ENCODE data around the gene ATP2C1.

ATP2C1 gene

DNA sequence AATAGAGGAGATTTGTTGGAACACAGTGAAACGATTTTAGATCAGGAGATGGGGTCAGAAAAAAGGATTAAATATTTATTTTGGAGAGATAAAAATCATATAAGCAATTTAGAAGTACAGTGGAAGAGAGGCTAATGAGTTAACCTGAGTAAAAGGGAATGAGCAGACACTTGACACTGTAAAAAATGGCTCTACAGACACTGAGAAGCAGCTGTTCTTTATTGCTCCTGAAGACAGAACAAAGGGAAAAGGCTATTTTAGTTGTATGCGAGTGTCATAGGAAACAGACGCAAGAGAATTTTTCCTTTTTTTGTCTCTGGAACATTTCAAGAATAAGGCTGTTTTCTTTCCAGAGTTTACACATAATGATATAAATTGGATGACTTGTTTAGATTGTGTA, 98.5 kb downstream of the ATP2C1 start:
- peaks cover 8 to 49% of the 10 kb centered on the region in 2 donors for H3K36me3 ChIP-seq (replicated peaks in 1 of 2; ENCODE audit: control insufficient read depth in 2 of 2, insufficient read depth in 2 of 2, low read length in 2 of 2)
- H3K14ac ChIP-seq (ENCODE audit: low read length), result no peak overlapping the region
- H3K4me2 ChIP-seq (ENCODE audit: insufficient read depth, low read length, poor library complexity, severe bottlenecking), result no peak overlapping the region
- no peak overlapping the region for H3K18ac ChIP-seq (ENCODE audit: low read length)
- no peak overlapping the region for H2BK12ac ChIP-seq (ENCODE audit: low read length)
- H3K4ac ChIP-seq (ENCODE audit: low read length), result no peak overlapping the region
- no peak overlapping the region for H2BK120ac ChIP-seq (ENCODE audit: low read depth, low read length)
- no peak overlapping the region for H3K23ac ChIP-seq (ENCODE audit: low read depth, low read length, poor library complexity)
- H2AK5ac ChIP-seq (ENCODE audit: low read depth, low read length), result no peak overlapping the region
- H3K79me1 ChIP-seq (ENCODE audit: low read depth, low read length), result no peaks in the 10 kb centered on the region
- no peak overlapping the region for H2AFZ ChIP-seq (ENCODE audit: low read length)
- no peaks in the 10 kb centered on the region for H3K9me3 ChIP-seq (replicated peaks in 1 of 2; ENCODE audit: control insufficient read depth in 2 of 2, insufficient read depth in 1 of 2, low read depth in 1 of 2, low read length in 2 of 2)
- H3K4me3 ChIP-seq (ENCODE audit: low read length in 2 of 2), result no peak overlapping the region
- no peak overlapping the region for H4K91ac ChIP-seq (ENCODE audit: low read depth, low read length, poor library complexity)
- H2BK15ac ChIP-seq (ENCODE audit: low read length), result no peak overlapping the region
- H2BK5ac ChIP-seq (ENCODE audit: low read length), result no peak overlapping the region
- WGBS, 2 donors (ENCODE audit: extremely low coverage in 2 of 2, insufficient read length in 2 of 2, insufficient replicate concordance in 1 of 2), result 100% methylated on average over 1 of the region's 3 CpGs; no CpG with 5 or more reads in 1 of the 2 donors
- H3K27me3 ChIP-seq (ENCODE audit: control insufficient read depth in 3 of 3, insufficient read depth in 3 of 3, low read depth in 1 of 3, low read length in 3 of 3), result no peaks in the 10 kb centered on the region
- H3K4me1 ChIP-seq (ENCODE audit: control insufficient read depth in 2 of 2, insufficient read depth in 1 of 2, low read depth in 1 of 2, low read length in 2 of 2), result no peaks in the 10 kb centered on the region
- no peak overlapping the region for H3K9ac ChIP-seq (ENCODE audit: low read depth, low read length, poor library complexity)
- DNase-seq (ENCODE audit: low spot score), result no peak
- H3K27ac ChIP-seq (replicated peaks; ENCODE audit: low read length), result no peak overlapping the region
- no peak overlapping the region for H4K8ac ChIP-seq (ENCODE audit: low read depth, low read length)

DNA sequence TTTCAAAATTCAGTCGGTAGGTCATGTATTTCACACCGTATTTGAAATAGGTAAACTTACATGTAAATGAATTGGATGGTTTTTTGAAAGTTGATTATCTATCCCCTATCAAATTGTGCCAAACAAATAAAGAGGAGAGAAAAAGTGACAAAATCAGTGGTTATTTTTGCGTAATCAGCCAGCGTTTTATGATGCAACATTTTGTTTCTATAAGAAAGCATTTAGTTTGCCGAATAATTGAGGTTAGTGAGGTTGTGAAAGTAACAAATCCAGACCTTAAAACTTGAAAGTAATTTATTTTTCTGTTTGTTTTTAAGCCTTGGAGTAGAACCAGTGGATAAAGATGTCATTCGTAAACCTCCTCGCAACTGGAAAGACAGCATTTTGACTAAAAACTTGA, 103.4 kb downstream of the ATP2C1 start:
- peaks cover 7 to 82% of the 10 kb centered on the region in 2 donors for H3K36me3 ChIP-seq (replicated peaks in 1 of 2; ENCODE audit: control insufficient read depth in 2 of 2, insufficient read depth in 2 of 2, low read length in 2 of 2)

DNA sequence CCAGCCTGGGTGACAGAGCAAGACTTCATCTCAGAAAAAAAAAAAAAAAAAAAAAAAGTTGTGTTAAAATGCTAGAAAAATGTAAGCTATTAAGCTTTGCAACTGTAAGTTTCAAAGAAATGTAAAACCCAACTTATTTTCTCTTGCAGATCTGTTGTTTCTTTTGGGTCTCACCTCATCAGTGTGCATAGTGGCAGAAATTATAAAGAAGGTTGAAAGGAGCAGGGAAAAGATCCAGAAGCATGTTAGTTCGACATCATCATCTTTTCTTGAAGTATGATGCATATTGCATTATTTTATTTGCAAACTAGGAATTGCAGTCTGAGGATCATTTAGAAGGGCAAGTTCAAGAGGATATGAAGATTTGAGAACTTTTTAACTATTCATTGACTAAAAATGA, 107.2 kb downstream of the ATP2C1 start:
- Histone ChIP-seq H3K9ac (ENCODE audit: low read depth, low read length, poor library complexity) (no peak overlapping the region), H2BK15ac (ENCODE audit: low read length) (no peak overlapping the region), H3K79me1 (ENCODE audit: low read depth, low read length) (no peaks in the 10 kb centered on the region), H3K18ac (ENCODE audit: low read length) (no peak overlapping the region), H3K36me3 (replicated peaks in 1 of 2; ENCODE audit: control insufficient read depth in 2 of 2, insufficient read depth in 2 of 2, low read length in 2 of 2) (peaks cover 4 to 82% of the 10 kb centered on the region in 2 donors), H3K4me1 (ENCODE audit: control insufficient read depth in 2 of 2, insufficient read depth in 1 of 2, low read depth in 1 of 2, low read length in 2 of 2) (no peaks in the 10 kb centered on the region), H2AK5ac (ENCODE audit: low read depth, low read length) (no peak overlapping the region), H2BK12ac (ENCODE audit: low read length) (no peak overlapping the region), H3K9me3 (replicated peaks in 1 of 2; ENCODE audit: control insufficient read depth in 2 of 2, insufficient read depth in 1 of 2, low read depth in 1 of 2, low read length in 2 of 2) (no peaks in the 10 kb centered on the region), H4K91ac (ENCODE audit: low read depth, low read length, poor library complexity) (no peak overlapping the region), H3K14ac (ENCODE audit: low read length) (no peak overlapping the region), H3K27me3 (ENCODE audit: control insufficient read depth in 3 of 3, insufficient read depth in 3 of 3, low read depth in 1 of 3, low read length in 3 of 3) (no peaks in the 10 kb centered on the region), H2BK5ac (ENCODE audit: low read length) (no peak overlapping the region), H4K8ac (ENCODE audit: low read depth, low read length) (no peak overlapping the region), H3K4ac (ENCODE audit: low read length) (no peak overlapping the region), H2AFZ (ENCODE audit: low read length) (no peak overlapping the region), H3K4me2 (ENCODE audit: insufficient read depth, low read length, poor library complexity, severe bottlenecking) (no peak overlapping the region), H3K27ac (replicated peaks; ENCODE audit: low read length) (no peak overlapping the region), H3K4me3 (ENCODE audit: low read length in 2 of 2) (no peak overlapping the region), H3K23ac (ENCODE audit: low read depth, low read length, poor library complexity) (no peak overlapping the region), H2BK120ac (ENCODE audit: low read depth, low read length) (no peak overlapping the region)
- no CpG with 5 or more reads among the region's 1 CpG for WGBS, 2 donors (ENCODE audit: extremely low coverage in 2 of 2, insufficient read length in 2 of 2, insufficient replicate concordance in 1 of 2)
- DNase-seq (ENCODE audit: low spot score), result no peak

More for the DNA sequence above, 103.4 kb downstream of the ATP2C1 start:
- H3K27ac ChIP-seq (replicated peaks; ENCODE audit: low read length), result no peak overlapping the region
- WGBS, 2 donors (ENCODE audit: extremely low coverage in 2 of 2, insufficient read length in 2 of 2, insufficient replicate concordance in 1 of 2), result no CpG with 5 or more reads among the region's 7 CpGs
- no peak overlapping the region for H2BK5ac ChIP-seq (ENCODE audit: low read length)
- no peak overlapping the region for H3K23ac ChIP-seq (ENCODE audit: low read depth, low read length, poor library complexity)
- DNase-seq (ENCODE audit: low spot score), result no peak
- H2BK12ac ChIP-seq (ENCODE audit: low read length), result no peak overlapping the region
- no peak overlapping the region for H3K4ac ChIP-seq (ENCODE audit: low read length)
- no peaks in the 10 kb centered on the region for H3K27me3 ChIP-seq (ENCODE audit: control insufficient read depth in 3 of 3, insufficient read depth in 3 of 3, low read depth in 1 of 3, low read length in 3 of 3)
- no peak overlapping the region for H2AK5ac ChIP-seq (ENCODE audit: low read depth, low read length)
- H4K91ac ChIP-seq (ENCODE audit: low read depth, low read length, poor library complexity), result no peak overlapping the region
- H3K9me3 ChIP-seq (replicated peaks in 1 of 2; ENCODE audit: control insufficient read depth in 2 of 2, insufficient read depth in 1 of 2, low read depth in 1 of 2, low read length in 2 of 2), result no peaks in the 10 kb centered on the region
- no peak overlapping the region for H3K4me3 ChIP-seq (ENCODE audit: low read length in 2 of 2)
- no peak overlapping the region for H2BK120ac ChIP-seq (ENCODE audit: low read depth, low read length)
- no peak overlapping the region for H3K18ac ChIP-seq (ENCODE audit: low read length)
- no peaks in the 10 kb centered on the region for H3K79me1 ChIP-seq (ENCODE audit: low read depth, low read length)
- H2BK15ac ChIP-seq (ENCODE audit: low read length), result no peak overlapping the region
- H3K4me2 ChIP-seq (ENCODE audit: insufficient read depth, low read length, poor library complexity, severe bottlenecking), result no peak overlapping the region
- no peak overlapping the region for H4K8ac ChIP-seq (ENCODE audit: low read depth, low read length)
- H3K14ac ChIP-seq (ENCODE audit: low read length), result no peak overlapping the region
- no peak overlapping the region for H3K9ac ChIP-seq (ENCODE audit: low read depth, low read length, poor library complexity)
- H3K4me1 ChIP-seq (ENCODE audit: control insufficient read depth in 2 of 2, insufficient read depth in 1 of 2, low read depth in 1 of 2, low read length in 2 of 2), result no peaks in the 10 kb centered on the region
- H2AFZ ChIP-seq (ENCODE audit: low read length), result no peak overlapping the region

DNA sequence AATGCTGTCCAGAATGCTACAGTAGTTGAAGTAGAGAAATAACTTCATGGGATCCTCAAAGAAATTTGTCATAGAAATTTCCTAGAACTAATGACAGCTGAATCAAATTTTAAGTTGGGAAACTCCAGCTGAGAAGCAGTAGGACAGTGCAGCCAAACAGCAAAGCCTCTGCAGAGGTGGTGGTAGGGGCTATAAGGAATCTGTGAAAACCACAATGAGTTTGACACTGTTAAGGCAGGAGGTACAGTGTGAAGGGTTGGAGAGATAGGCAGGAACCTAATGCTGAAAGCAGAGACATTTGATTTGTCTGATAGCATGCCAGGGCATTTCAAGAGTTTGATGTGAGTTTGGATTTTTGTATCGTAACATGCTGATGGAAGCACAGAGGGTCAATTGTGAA, 110.7 kb downstream of the ATP2C1 start:
- no peak overlapping the region for H2BK15ac ChIP-seq (ENCODE audit: low read length)
- no peak overlapping the region for H2BK120ac ChIP-seq (ENCODE audit: low read depth, low read length)
- H3K18ac ChIP-seq (ENCODE audit: low read length), result no peak overlapping the region
- no peak overlapping the region for H3K14ac ChIP-seq (ENCODE audit: low read length)
- H3K9me3 ChIP-seq (replicated peaks in 1 of 2; ENCODE audit: control insufficient read depth in 2 of 2, insufficient read depth in 1 of 2, low read depth in 1 of 2, low read length in 2 of 2), result no peaks in the 10 kb centered on the region
- WGBS, 2 donors (ENCODE audit: extremely low coverage in 2 of 2, insufficient read length in 2 of 2, insufficient replicate concordance in 1 of 2), result no CpG with 5 or more reads among the region's 1 CpG
- no peak overlapping the region for H3K27ac ChIP-seq (replicated peaks; ENCODE audit: low read length)
- H4K8ac ChIP-seq (ENCODE audit: low read depth, low read length), result no peak overlapping the region
- no peaks in the 10 kb centered on the region for H3K79me1 ChIP-seq (ENCODE audit: low read depth, low read length)
- no peak overlapping the region for H2BK5ac ChIP-seq (ENCODE audit: low read length)
- no peak overlapping the region for H2BK12ac ChIP-seq (ENCODE audit: low read length)
- H3K36me3 ChIP-seq (replicated peaks in 1 of 2; ENCODE audit: control insufficient read depth in 2 of 2, insufficient read depth in 2 of 2, low read length in 2 of 2), result peaks cover 0 to 72% of the 10 kb centered on the region in 2 donors
- no peak for DNase-seq (ENCODE audit: low spot score)
- H3K27me3 ChIP-seq (ENCODE audit: control insufficient read depth in 3 of 3, insufficient read depth in 3 of 3, low read depth in 1 of 3, low read length in 3 of 3), result no peaks in the 10 kb centered on the region
- H3K4me1 ChIP-seq (ENCODE audit: control insufficient read depth in 2 of 2, insufficient read depth in 1 of 2, low read depth in 1 of 2, low read length in 2 of 2), result no peaks in the 10 kb centered on the region
- no peak overlapping the region for H3K4me2 ChIP-seq (ENCODE audit: insufficient read depth, low read length, poor library complexity, severe bottlenecking)
- no peak overlapping the region for H4K91ac ChIP-seq (ENCODE audit: low read depth, low read length, poor library complexity)
- no peak overlapping the region for H3K9ac ChIP-seq (ENCODE audit: low read depth, low read length, poor library complexity)
- H3K4ac ChIP-seq (ENCODE audit: low read length), result no peak overlapping the region
- H2AK5ac ChIP-seq (ENCODE audit: low read depth, low read length), result no peak overlapping the region
- H2AFZ ChIP-seq (ENCODE audit: low read length), result no peak overlapping the region
- no peak overlapping the region for H3K4me3 ChIP-seq (ENCODE audit: low read length in 2 of 2)
- no peak overlapping the region for H3K23ac ChIP-seq (ENCODE audit: low read depth, low read length, poor library complexity)

Data from neuronal stem cell (in vitro differentiated cells).